Psoas muscle (tissue), 8 donors: ENCODE results near the gene CCNY. TPM values are rescaled to one million over a fixed set of nuclear protein-coding genes. Genes with fewer than 3 reads are reported as not detected.
"Not testable (repeated sequence)": the region's sequence is repeated elsewhere in the genome, so short reads cannot be mapped to it uniquely, and the experiment has no call there.

ENCODE experiments used
- ATAC-seq, 4 donors: fragments of 200-7000 bp; cut with Tn5 transposase; one replicate each; pipeline ENCODE4 v1.9.1; 2020; ENCODE audit warnings: moderate library complexity in 3 of 4, mild to moderate bottlenecking in 2 of 4
- DNase-seq, 2 donors: peaks; one replicate each; pipeline ENCODE4 v3.0.0-alpha.2; 2020
- H3K27ac ChIP-seq: fragments of 200-600 bp; one replicate; pipeline ENCODE4 v1.8.0; 2022
- H3K27me3 ChIP-seq, 3 donors: fragments of 200-600 bp in 1 of 3; one replicate each; pipeline versions ENCODE4 v1.6.1 to v1.8.0; 2013 to 2022; ENCODE audit warnings: low read length in 2 of 3, mild to moderate bottlenecking in 2 of 3, moderate library complexity in 1 of 3; ENCODE audit not compliant: insufficient read depth in 3 of 3
- H3K36me3 ChIP-seq, 2 donors: fragments of 200-600 bp in 1 of 2; one replicate each; pipeline versions ENCODE4 v1.6.1 to v1.8.0; 2013 to 2022; ENCODE audit warnings: low read depth in 1 of 2, mild to moderate bottlenecking in 1 of 2, moderate library complexity in 1 of 2; ENCODE audit not compliant: insufficient read depth in 1 of 2
- H3K4me1 ChIP-seq: fragments of 200-600 bp; one replicate; pipeline ENCODE4 v1.8.0; 2022
- H3K4me3 ChIP-seq: fragments of 200-600 bp; one replicate; pipeline ENCODE4 v1.8.0; 2022; ENCODE audit warnings: mild to moderate bottlenecking
- H3K9me3 ChIP-seq: fragments of 200-600 bp; one replicate; pipeline ENCODE4 v1.8.0; 2022
- WGBS, 3 donors: extraction: QIAGEN DNeasy Blood & Tissue Kit; methylation state at CpG; one replicate each; pipeline versions ENCODE4 v1.1.6 to v1.1.7; 2013; 5-methylcytosine and 5-hydroxymethylcytosine counted together
- intact Hi-C, 2 donors: fragments of 100-400 bp; cut with DNase I; formaldehyde crosslinking; loops; one replicate each; pipeline versions ENCODE4 v1.11.0 to v1.14.2; 2022
- polyA plus RNA-seq, 3 donors: library from polyadenylated mRNA; stranded (reverse); fragments of 200-250 nt; gene quantifications; one replicate each; pipeline ENCODE4 v1.2.3, GENCODE V29; 2013
- total RNA-seq, 4 donors: library from RNA; stranded (reverse); fragmentation: NEBNext Ultra II Directional in 2 of 4; extraction: Animal tissue kit (Norgen Biotek cat#: 25700) in 2 of 4; gene quantifications; one replicate each; pipeline versions ENCODE4 v1.2.1 to v1.2.4, GENCODE V29; 2021 to 2023
- TF ChIP-seq, protein P1 (sequence below): fragments of 200-600 bp; IDR thresholded peaks from one replicate; pipeline ENCODE4 v1.8.0; 2022; ENCODE audit warnings: antibody characterized with exemption
- donor health status: healthy with polysubstance abuse.
- donor health status: DM: no; HTN: no; CAD: no; lungs with moderate emphysema.
- donor health status: Bipolar disorder and iron deficiency.
- donor health status: healthy.
- donor health status: DM: yes; HTN: yes; CAD: no.
- donor health status: DM: no; HTN: no; CAD: no.
- donor health status: DM: no; HTN: no; CAD: no.
- donor health status: DM: yes; HTN: yes; CAD: no.

CCNY gene
- total and polyA plus RNA-seq, 7 donors = 21.2 to 55.8 (median 47.0) TPM

- Histone ChIP-seq H3K4me3 (no peak overlapping the region), H3K4me1 (no peaks in the 10 kb centered on the region), H3K9me3 (no peaks in the 10 kb centered on the region), H3K36me3 (peaks cover 0 to 45% of the 10 kb centered on the region in 2 donors), H3K27me3 (no peaks in the 10 kb centered on the region), H3K27ac (no peak overlapping the region)
- ATAC-seq = no peak
- WGBS, 3 donors = 95 to 97% (median 96%) methylated on average over 4 of the region's 4 CpGs
- TF ChIP-seq, protein P1, sequence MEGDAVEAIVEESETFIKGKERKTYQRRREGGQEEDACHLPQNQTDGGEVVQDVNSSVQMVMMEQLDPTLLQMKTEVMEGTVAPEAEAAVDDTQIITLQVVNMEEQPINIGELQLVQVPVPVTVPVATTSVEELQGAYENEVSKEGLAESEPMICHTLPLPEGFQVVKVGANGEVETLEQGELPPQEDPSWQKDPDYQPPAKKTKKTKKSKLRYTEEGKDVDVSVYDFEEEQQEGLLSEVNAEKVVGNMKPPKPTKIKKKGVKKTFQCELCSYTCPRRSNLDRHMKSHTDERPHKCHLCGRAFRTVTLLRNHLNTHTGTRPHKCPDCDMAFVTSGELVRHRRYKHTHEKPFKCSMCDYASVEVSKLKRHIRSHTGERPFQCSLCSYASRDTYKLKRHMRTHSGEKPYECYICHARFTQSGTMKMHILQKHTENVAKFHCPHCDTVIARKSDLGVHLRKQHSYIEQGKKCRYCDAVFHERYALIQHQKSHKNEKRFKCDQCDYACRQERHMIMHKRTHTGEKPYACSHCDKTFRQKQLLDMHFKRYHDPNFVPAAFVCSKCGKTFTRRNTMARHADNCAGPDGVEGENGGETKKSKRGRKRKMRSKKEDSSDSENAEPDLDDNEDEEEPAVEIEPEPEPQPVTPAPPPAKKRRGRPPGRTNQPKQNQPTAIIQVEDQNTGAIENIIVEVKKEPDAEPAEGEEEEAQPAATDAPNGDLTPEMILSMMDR = no peak
- no peak for DNase-seq
- intact Hi-C loops = no loop called here
These were observed 200.5 kb downstream of the CCNY start for GRCh38 chr10:35536789-35537188.

DNA sequence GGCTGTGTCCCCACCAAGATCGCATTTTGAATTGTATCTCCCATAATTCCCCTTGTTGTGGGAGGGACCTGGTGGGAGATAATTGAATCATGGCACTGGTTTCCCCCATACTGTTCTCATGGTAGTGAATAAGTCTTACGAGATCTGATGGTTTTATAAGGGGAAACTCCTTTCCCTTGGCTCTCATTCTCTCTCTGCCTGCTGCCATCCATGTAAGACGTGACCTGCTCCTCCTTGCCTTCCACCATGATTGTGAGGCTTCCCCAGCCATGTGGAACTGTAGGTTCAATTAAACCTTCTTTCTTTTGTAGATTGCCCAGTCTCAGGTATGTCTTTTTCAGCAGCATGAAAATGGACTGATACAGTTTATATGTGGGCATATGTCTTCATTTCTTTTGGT, 201.6 kb downstream of the CCNY start:
- ATAC-seq = not testable (repeated sequence)
- peaks cover 0 to 39% of the 10 kb centered on the region in 2 donors for H3K36me3 ChIP-seq

GRCh38 chr10:35540296-35541164, 204.2 kb downstream of the CCNY start:
- no peaks in the 10 kb centered on the region for H3K9me3 ChIP-seq
- ATAC-seq (no peak), DNase-seq (no peak)
- 77% methylated on average over 7 of the region's 7 CpGs for WGBS, 3 donors
- no peak overlapping the region for H3K27ac ChIP-seq
- TF ChIP-seq, protein P1 = no peak
- no peaks in the 10 kb centered on the region for H3K4me1 ChIP-seq
- H3K36me3 ChIP-seq = peaks cover 0 to 17% of the 10 kb centered on the region in 2 donors
- no peaks in the 10 kb centered on the region for H3K27me3 ChIP-seq
- H3K4me3 ChIP-seq = no peak overlapping the region
- intact Hi-C loops = no loop called here

More for the DNA sequence above, 201.6 kb downstream of the CCNY start:
- DNase-seq, H3K4me3 ChIP-seq, H3K9me3 ChIP-seq, H3K27ac ChIP-seq, H3K27me3 ChIP-seq, intact Hi-C loops, H3K4me1 ChIP-seq: not testable (repeated sequence)
- 96 to 100% (median 97%) methylated on average over 3 of the region's 3 CpGs for WGBS, 3 donors

DNA sequence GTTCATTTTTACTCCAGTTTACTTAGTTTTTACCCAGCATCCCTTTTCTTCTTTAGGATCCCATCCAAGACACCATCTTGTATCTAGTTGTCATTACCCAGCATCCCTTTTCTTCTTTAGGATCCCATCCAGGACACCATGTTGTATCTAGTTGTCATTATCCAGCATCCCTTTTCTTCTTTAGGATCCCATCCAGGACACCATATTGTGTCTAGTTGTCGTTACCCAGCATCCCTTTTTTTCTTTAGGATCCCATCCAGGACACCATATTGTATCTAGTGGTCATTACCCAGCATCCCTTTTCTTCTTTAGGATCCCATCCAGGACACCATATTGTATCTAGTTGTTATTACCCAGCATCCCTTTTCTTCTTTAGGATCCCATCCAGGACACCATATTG, 205.4 kb downstream of the CCNY start:
- TF ChIP-seq, protein P1 = no peak
- Histone ChIP-seq H3K4me1 (peaks cover 11% of the 10 kb centered on the region), H3K9me3 (no peaks in the 10 kb centered on the region), H3K27ac (no peak overlapping the region), H3K36me3 (peaks cover 0 to 10% of the 10 kb centered on the region in 2 donors), H3K27me3 (no peaks in the 10 kb centered on the region), H3K4me3 (no peak overlapping the region)
- ATAC-seq (no peak), DNase-seq (no peak)
- intact Hi-C loops = no loop called here
- 98 to 100% (median 100%) methylated on average over 1 of the region's 1 CpG for WGBS, 3 donors

GRCh38 chr10:35542303-35542702, 206.0 kb downstream of the CCNY start:
- no peak for DNase-seq
- Histone ChIP-seq H3K27me3 (no peaks in the 10 kb centered on the region), H3K4me1 (peaks cover 11% of the 10 kb centered on the region), H3K36me3 (peaks cover 0 to 10% of the 10 kb centered on the region in 2 donors), H3K9me3 (no peaks in the 10 kb centered on the region), H3K4me3 (no peak overlapping the region), H3K27ac (no peak overlapping the region)
- WGBS, 3 donors = 76 to 89% (median 89%) methylated on average over 4 of the region's 4 CpGs
- ATAC-seq = no peak
- TF ChIP-seq, protein P1 = no peak
- intact Hi-C loops = no loop called here
